OCI-M1 (cell line): ENCODE measurements around the gene PDZK1.
A peak's percentile ranks its signal among the peaks of the same experiment; 100 is the strongest.
"Not testable (repeated sequence)": the region's sequence is repeated elsewhere in the genome, so short reads cannot be mapped to it uniquely, and the experiment has no call there.

Source experiments
- DNase-seq: peaks from one replicate; lab custom pipeline; 2025; lab: John Stamatoyannopoulos, UW

The PDZK1 gene

DNA sequence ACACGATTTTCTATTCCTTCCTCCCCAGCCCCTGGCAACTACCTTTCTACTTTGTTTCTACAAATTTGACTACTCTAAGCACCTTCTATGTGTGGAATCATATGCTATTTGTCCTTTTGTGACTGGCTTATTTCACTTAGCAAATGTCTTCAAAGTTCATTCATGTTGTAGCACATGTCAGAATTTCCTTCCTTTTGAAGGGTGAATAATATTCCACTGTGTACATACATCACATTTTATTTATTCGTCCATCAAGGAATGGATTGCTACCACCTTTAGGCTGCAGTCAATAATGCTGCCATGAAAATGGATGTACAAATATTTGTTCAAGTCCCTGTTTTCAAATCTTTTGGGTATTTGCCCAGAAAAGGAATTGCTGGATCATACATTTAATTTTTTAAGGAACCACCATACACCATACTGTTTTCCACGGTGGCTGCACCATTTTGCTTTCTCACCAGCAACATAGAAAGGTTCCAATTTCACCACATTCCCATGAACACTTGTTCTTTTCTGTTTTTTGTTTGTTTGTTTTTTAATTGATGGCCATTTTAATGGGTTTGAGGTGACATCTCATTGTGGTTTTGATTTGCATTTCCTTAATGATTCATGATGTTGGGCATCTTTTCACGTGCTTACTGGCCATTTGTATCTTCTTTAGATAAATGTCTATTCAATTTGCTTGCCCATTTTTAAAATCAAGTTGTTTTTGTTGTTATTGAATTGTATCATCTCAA is 3.3 kb upstream of the PDZK1 start:
- DNase-seq: no peak

DNA sequence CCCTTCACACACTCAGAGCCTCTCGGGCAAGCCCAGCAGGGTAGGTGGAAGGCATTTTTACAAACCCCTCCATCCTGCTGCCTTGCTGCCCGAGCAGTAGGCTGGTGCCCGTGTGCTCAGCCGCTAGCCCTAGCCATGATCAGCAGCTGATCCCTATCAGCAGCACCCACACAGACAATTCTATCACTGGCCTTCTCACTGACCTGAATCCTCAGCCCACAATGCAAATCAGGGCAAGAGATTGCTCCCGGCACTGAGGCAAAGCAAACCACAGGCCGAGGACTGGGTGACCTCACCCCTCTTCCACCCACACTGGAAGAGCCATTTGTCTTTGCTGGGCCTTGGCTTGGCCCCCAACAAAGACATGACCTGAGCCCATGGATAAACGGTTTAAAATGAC is 895 bp upstream of the PDZK1 start:
- DNase-seq: peak; percentile 72

DNA sequence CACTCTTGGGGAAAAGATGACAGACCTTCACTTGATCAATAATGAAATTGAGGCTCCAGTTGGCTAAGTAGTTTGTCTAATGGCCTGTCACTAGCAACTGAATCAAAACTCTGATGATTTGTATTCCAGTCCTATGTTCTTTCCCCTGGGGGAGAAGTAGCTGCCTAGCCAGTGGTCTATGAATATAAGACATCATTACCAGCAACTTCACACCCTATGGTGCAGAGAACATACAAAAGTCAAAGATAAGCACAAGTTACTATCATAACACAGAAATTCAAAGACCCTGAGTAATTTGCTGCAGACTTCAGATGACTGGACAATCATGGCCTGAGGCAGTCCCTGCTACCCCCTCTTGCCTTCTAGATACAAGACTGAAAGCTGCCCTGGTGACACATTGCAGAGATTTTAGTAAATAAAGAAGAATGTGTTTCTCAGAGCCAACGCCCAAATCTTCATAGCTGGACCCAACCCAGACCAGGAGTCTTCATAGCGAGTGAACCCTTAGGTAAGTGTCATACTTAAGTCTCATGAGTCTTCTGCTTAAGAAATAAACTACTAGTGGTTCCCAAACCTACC is 993 bp downstream of the PDZK1 start:
- DNase-seq: no peak

DNA sequence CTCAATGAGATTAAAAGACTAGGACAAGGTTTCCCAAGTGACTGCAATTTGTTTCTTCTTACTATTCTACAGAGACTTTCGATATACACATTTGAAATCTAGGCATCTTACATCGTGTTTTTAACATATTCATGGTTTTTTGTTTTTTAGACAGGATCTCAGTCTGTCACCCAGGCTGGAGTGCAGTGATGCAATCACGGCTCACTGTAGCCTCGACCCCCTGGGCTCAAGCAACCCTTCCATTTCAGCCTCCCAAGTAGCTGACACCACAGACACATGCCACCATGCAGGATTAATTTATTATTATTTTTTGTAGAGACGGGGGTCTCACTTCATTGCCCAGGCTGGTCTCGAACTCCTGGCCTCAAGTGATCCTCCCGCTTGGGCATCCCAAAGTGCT is 1.5 kb downstream of the PDZK1 start:
- DNase-seq: no peak

- no peak for DNase-seq
These were observed 4.3 kb downstream of the PDZK1 start for GRCh38 chr1:145702826-145703225.

- no peak for DNase-seq
These were observed 5.1 kb downstream of the PDZK1 start for GRCh38 chr1:145702052-145702451.

DNA sequence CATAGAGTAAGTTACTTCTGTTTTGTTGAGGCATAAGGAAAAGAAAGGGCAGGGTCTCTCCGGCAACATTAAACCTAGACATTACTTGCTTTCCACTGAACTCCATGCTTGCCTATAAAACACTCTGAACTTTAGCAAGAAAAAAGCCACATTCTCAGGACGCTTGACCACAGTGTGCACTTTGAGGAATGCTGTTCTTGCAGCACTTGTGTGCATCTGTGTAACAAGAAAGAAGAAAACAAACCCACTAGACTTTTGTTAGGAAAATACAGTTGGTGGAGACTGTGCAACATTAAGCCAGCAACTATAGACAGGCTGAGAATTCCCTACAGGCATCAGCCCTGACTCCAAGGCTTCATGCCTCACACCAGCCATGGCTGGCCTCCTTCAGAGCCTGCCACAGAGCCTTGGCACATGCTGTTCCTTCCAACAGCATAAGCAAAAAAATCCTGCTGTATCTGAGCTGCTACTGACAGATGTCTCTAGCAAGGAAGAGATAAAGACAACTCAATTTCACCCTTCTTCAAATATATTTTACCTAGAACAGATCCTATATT is 5.8 kb downstream of the PDZK1 start:
- no peak for DNase-seq

DNA sequence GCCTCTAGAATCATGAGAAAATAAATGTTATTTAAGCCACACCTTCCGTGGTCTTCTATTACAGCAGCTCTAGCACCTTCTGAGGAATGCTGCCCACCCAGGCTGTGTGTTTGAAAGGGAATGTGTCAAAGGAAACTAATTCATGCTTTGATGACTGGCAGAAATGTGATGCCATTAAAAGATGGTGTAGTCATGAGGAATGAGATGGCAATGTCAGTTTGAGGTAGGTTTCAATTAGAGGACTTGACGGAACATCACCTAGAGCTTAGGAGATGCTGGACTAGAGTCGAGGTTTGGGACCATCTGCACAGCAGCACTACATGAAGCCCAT is 10.6 kb downstream of the PDZK1 start:
- DNase-seq: no peak

- peak; percentile 68 for DNase-seq
These were observed 11.1 kb downstream of the PDZK1 start for GRCh38 chr1:145695821-145696629.

- DNase-seq: no peak
These were observed 14.3 kb downstream of the PDZK1 start for GRCh38 chr1:145692785-145693443.

DNA sequence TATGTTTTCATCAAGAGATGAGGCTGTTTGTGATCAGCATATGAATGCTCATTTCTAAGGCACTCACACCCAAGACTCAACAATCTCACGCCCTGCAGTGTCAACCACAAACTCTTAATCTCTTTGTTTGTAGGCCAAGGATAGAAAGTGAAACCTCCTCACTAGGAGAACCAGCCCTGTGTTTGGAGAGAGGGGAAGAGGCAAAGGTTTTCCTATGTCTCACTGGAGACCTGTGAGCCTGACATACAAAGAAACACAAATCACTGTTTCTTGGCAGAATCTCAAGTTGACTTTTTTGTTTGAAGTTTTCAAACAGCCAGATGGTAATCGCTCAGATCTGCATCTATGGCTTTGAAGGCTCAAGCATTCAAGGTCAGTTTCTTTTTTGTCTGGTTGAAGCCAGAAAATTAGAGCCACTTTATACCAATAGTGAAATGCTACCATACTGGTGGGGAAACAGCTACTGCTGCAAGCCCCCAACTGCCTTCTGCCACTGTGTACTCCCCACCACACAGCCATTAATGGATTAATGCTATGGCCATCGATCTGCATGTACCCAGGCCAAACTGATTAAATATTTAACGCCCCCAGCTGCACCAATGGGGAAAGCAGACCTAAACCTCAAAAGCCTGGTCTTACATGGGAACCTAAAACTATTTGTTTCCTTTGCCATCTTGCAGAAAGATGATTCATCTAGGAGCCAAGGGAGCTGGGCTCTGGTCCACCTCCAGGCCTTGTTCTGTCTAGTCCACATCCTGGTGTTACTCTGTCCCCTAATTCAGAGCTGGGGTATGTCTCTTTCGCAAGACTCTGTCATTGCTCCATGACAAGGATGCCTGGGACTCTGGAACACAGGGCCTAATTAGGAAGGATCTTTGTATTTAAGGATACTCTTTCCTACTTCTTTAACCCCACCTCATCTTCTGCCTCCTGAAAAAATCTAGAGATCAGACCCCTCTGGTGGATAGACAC is 16.3 kb downstream of the PDZK1 start:
- DNase-seq: peak; percentile 95

GRCh38 chr1:145689922-145690321 is 17.2 kb downstream of the PDZK1 start:
- DNase-seq: no peak

- DNase-seq: no peak
These were observed 18.2 kb downstream of the PDZK1 start for GRCh38 chr1:145688924-145689323.

GRCh38 chr1:145688328-145688727 is 18.8 kb downstream of the PDZK1 start:
- DNase-seq: no peak

DNA sequence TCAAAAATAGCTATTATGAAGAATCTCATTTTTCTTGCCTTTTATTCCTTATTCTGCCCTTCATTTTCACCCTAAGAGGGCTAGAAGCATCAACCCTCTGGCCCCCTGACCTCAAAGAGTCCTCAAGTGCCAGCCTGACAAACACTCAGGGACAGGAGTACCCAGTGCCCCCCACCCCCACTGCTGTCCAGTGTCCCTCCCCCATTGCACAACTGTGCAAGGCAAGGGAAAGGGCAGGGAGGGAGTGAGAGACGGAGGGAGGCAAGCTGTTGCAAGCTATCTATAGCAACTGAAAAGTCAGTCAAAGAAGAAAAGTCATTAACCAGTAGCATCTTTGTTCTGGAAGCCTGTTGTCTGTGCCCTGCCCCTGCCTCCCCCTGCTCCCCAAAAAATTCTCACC is 21.1 kb downstream of the PDZK1 start:
- DNase-seq: not testable (repeated sequence)

GRCh38 chr1:145684858-145685257 is 22.3 kb downstream of the PDZK1 start:
- not testable (repeated sequence) for DNase-seq

- DNase-seq: not testable (repeated sequence)
These were observed 34.0 kb downstream of the PDZK1 start for GRCh38 chr1:145673217-145673616.

DNA sequence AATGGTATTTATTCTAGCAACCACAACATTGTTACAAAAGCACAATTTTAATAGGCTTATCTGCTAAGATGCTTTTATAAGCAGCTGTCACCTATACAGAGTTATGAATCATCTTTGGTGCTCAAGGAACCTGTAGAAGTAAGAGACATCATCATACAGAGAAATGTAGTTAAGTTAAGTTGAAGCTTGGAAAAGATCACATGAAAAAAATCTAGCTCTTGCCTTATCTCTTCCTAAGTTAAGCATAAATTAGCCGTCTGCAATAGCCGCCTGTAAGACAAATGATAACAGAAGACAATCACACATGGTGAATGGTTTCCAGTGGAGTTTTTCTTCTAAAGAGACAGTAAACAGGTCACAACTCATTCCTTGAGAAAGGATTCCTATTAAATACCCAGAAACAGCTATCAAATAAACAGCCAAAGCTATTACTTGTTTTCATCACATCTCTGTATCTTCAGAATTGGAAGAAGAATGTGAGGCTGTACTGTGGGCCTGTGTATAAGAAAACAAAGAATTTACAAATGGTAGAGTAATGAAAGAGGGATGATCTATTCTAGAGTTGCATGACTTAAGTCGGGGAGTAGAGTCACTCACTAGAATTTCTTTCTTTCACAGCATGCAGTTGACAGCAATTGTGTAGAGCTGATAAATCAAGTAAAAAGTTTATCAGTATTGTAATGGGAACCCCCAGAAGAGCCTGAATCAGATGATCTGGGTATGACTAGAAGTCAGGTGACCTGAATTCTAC is 36.0 kb downstream of the PDZK1 start:
- not testable (repeated sequence) for DNase-seq

DNA sequence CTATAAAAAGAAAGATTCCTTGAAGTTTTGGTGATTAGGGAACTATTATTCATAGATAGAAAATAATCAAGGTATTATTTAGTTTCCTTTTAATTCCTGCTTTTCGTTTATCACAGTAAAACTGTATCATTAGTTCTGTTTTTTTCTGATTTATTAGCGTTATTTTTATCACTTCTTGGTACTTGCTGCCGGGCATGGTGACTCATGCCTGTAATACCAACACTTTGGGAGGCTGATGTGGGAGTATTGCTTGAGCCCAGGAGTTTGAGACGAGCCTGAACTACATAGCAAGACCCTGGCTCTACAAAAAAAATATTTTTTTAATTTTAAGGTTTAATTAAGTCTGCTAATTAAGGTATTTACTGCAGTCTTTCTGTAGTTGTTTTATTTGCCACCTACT is 42.2 kb downstream of the PDZK1 start:
- not testable (repeated sequence) for DNase-seq

GRCh38 chr1:145662502-145662901 is 44.7 kb downstream of the PDZK1 start:
- peak; percentile 27 for DNase-seq
